ENCODE results near the gene PAN2. TPM values are rescaled to one million over a fixed set of nuclear protein-coding genes. Genes with fewer than 3 reads are reported as not detected.
"Not testable (repeated sequence)": the region's sequence is repeated elsewhere in the genome, so short reads cannot be mapped to it uniquely, and the experiment has no call there.

The PAN2 gene
- polyA plus RNA-seq, 10 donors, result 26.3 to 67.2 (median 45.8) TPM

GRCh38 chr12:56346675-56347074, 12.9 kb upstream of the PAN2 start:
- DNase-seq, result no peak

- not testable (repeated sequence) for DNase-seq
Measured at GRCh38 chr12:56342290-56342689, 8.5 kb upstream of the PAN2 start.

- no peak for DNase-seq
Measured at GRCh38 chr12:56341616-56342015, 7.8 kb upstream of the PAN2 start.

GRCh38 chr12:56339158-56339422, 5.3 kb upstream of the PAN2 start:
- DNase-seq, result no peak

- DNase-seq, result no peak
Measured at GRCh38 chr12:56338308-56339157, 4.7 kb upstream of the PAN2 start, which contains the start of gene IL23A. Gene IL23A, plus strand, starts transcription at chr12:56338884. Its CDS starts 161 bp downstream, at chr12:56339045.

- DNase-seq, result no peak
Measured at GRCh38 chr12:56337753-56338251, 4.0 kb upstream of the PAN2 start.

- peak in 1 of 3 donors; percentile 20 for DNase-seq
Measured at GRCh38 chr12:56336361-56337167, 2.8 kb upstream of the PAN2 start.

GRCh38 chr12:56335527-56335926, 1.7 kb upstream of the PAN2 start:
- not testable (repeated sequence) for DNase-seq

- DNase-seq, result no peak
Measured at GRCh38 chr12:56334490-56334793, 642 bp upstream of the PAN2 start.

- no peak for DNase-seq
Measured at GRCh38 chr12:56333197-56333678, 562 bp downstream of the PAN2 start.

- no peak for DNase-seq
Measured at GRCh38 chr12:56332512-56333196, 1.1 kb downstream of the PAN2 start.

- DNase-seq, result no peak
Measured at GRCh38 chr12:56330936-56331490, 2.8 kb downstream of the PAN2 start.

GRCh38 chr12:56326533-56326932, 7.3 kb downstream of the PAN2 start:
- DNase-seq, result no peak

GRCh38 chr12:56326126-56326525, 7.7 kb downstream of the PAN2 start:
- DNase-seq, result no peak

GRCh38 chr12:56324206-56324605, 9.6 kb downstream of the PAN2 start:
- DNase-seq, result no peak

- DNase-seq, result not testable (repeated sequence)
Measured at GRCh38 chr12:56321610-56322009, 12.2 kb downstream of the PAN2 start.

- DNase-seq, result no peak
Measured at GRCh38 chr12:56321027-56321426, 12.8 kb downstream of the PAN2 start.

- DNase-seq, result no peak
Measured at GRCh38 chr12:56317675-56318074, 16.1 kb downstream of the PAN2 start.

- peak; percentile 95 to 99 (median 96) for DNase-seq
Measured at GRCh38 chr12:56315622-56316473, 18.0 kb downstream of the PAN2 start, which contains the start of gene CNPY2. Gene CNPY2, minus strand, starts transcription at chr12:56315988. Its CDS starts 771 bp downstream, at chr12:56315217.

- no peak for DNase-seq
Measured at GRCh38 chr12:56315249-56315621, 18.6 kb downstream of the PAN2 start.

- no peak for DNase-seq
Measured at GRCh38 chr12:56311003-56311402, 22.8 kb downstream of the PAN2 start.
